BJ (cell line): ENCODE results near the gene ACBD7. TPM values are rescaled to one million over a fixed set of nuclear protein-coding genes. Genes with fewer than 3 reads are reported as not detected.

Experiments used
- CTCF ChIA-PET: fragments of 350-600 bp; formaldehyde crosslinking; extraction: SDS; loops from one replicate; lab custom pipeline; 2021; ENCODE audit warnings: antibody characterized with exemption, inconsistent platforms; lab: Yijun Ruan, JAX
- POLR2A ChIA-PET: fragments of 300-600 bp; sonication (Branson Sonifier 250); formaldehyde crosslinking; extraction: SDS; loops from one replicate; lab custom pipeline; 2021; ENCODE audit warnings: antibody characterized with exemption; lab: Charles Lee
- DNase-seq: peaks from one replicate; pipeline ENCODE4 v3.0.0-alpha.2; 2011; ENCODE audit warnings: low read depth
- H3K27me3 ChIP-seq: 2 replicates; pipeline ENCODE4 v1.6.0; 2011; ENCODE audit warnings: low read length; ENCODE audit not compliant: control insufficient read depth, insufficient read depth
- H3K36me3 ChIP-seq: 2 replicates; pipeline ENCODE4 v1.5.1; 2011; ENCODE audit warnings: low read length; ENCODE audit not compliant: control insufficient read depth, insufficient read depth
- H3K4me3 ChIP-seq: 2 replicates; pipeline ENCODE4 v1.5.1; 2011; ENCODE audit warnings: low read depth, mild to moderate bottlenecking, control low read depth, low read length
- polyA plus RNA-seq: library from polyadenylated mRNA; depleted of rRNA; stranded (reverse); fragments of >200 nt; gene quantifications from 2 replicates; pipeline ENCODE4 v1.2.3, GENCODE V29; 2011; rRNA removed
- TF ChIP-seq, protein P1 (sequence below): IDR thresholded peaks from 2 replicates; pipeline ENCODE4 v1.5.1; 2011; ENCODE audit warnings: low read depth, mild to moderate bottlenecking, control low read depth, inconsistent platforms, low read length, moderate library complexity; ENCODE audit not compliant: insufficient read depth

The ACBD7 gene
- polyA plus RNA-seq, 1 experiment = 0.76 TPM

DNA sequence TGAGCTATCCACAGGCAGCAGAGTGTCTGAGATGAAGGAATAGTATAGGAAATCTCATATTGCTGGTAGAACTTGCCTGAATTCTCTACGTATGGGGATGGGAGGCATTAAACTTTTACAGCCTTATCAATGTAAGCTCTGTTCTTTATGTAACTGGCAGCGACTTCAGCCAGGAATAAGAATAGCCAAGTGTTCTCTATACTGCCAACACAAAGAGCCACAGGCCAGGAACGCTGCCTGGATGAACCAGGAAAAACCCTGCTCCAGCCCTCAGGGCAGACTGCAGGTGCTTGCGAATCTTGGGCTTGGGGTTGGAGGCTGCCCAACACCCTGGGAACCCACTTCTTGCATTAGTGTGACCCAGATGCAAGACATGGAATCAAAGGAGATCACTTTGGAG, 50.9 kb downstream of the ACBD7 start:
- TF ChIP-seq, protein P1, sequence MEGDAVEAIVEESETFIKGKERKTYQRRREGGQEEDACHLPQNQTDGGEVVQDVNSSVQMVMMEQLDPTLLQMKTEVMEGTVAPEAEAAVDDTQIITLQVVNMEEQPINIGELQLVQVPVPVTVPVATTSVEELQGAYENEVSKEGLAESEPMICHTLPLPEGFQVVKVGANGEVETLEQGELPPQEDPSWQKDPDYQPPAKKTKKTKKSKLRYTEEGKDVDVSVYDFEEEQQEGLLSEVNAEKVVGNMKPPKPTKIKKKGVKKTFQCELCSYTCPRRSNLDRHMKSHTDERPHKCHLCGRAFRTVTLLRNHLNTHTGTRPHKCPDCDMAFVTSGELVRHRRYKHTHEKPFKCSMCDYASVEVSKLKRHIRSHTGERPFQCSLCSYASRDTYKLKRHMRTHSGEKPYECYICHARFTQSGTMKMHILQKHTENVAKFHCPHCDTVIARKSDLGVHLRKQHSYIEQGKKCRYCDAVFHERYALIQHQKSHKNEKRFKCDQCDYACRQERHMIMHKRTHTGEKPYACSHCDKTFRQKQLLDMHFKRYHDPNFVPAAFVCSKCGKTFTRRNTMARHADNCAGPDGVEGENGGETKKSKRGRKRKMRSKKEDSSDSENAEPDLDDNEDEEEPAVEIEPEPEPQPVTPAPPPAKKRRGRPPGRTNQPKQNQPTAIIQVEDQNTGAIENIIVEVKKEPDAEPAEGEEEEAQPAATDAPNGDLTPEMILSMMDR = no peak
- ChIA-PET POLR2A (no interaction called here), CTCF (interaction anchor here (0.6 to 0.8 kb wide), 2 partner anchors 11 to 104 kb away, joined by 3 to 4 read pairs; no protein-coding TSS in a partner anchor)
- Histone ChIP-seq H3K27me3 (peaks cover 3% of the 10 kb centered on the region), H3K36me3 (no peaks in the 10 kb centered on the region), H3K4me3 (no peak overlapping the region)
- DNase-seq = no peak

DNA sequence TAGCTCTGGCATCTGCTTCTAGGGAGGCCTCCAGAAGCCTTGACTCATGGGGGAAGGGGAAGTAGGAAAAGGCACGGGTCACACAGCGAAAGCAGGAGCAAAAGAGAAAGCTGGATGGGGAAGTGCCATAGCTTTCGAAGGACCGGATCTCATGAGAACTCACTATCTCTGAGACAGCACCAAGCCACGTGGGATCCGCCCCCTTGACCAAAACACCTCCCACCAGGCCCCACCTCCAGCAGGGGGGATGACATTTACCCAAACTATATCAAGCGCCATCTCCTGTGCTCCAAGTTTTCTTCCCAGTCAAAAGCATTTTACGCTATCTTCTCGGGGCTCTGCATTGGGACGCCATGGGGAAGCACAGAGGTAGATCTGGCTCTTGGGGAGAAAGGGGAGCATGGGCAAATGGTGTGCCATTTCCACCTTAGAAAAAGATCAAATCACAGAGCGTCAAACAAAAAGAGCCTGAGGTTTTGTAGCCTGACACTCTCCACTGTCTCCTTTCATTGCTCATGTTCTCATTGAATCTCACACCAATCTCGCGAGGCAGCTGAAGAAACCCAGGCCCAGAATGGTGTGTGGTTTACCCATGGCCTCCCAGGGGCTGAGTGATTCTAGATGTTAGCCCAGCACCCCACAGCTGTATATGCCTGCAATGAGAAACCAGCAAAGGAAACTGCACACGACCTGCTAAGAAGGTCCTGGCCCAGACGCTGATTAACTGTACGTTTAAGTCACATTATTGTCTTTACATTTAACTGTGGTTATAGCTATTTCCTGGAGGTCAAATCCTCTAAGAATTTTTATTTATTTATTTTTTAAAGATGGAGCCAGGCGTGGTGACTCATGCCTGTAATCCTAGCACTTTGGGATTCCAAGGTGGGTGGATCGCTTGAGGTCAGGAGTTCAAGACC, 52.9 kb downstream of the ACBD7 start:
- Histone ChIP-seq H3K4me3 (no peak overlapping the region), H3K27me3 (peaks cover 5% of the 10 kb centered on the region), H3K36me3 (no peaks in the 10 kb centered on the region)
- POLR2A ChIA-PET = no interaction called here
- no peak for DNase-seq
- CTCF ChIA-PET = interaction anchor here (0.6 kb wide), 1 partner anchor 160 kb away, joined by 3 read pairs; no protein-coding TSS in a partner anchor
- TF ChIP-seq, protein P1 = no peak

DNA sequence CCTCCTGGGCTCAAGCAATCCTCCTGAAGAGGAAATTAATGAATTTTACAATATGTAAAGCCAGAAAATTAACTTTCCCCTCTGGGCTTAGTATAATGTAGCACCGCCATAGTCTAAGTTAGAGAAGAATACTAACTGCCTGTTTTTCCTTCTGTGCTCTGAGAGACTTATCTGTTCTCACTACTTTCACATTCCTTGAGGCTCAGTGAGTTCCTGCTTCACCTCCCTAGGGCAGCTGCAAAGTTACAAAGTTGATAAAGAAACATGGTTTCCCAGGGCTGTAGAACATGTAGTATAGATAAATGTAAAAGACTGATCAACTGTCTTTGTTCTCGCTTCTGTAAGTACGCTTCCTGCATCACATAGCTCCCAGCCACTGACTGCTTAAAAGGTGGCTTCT, 60.8 kb downstream of the ACBD7 start:
- POLR2A ChIA-PET = no interaction called here

More for the DNA sequence above, 60.8 kb downstream of the ACBD7 start:
- Histone ChIP-seq H3K27me3 (peaks cover 8% of the 10 kb centered on the region), H3K4me3 (no peak overlapping the region), H3K36me3 (no peaks in the 10 kb centered on the region)
- CTCF ChIA-PET = no interaction called here
- TF ChIP-seq, protein P1 = no peak
- no peak for DNase-seq

Other genes starting within 250 kb of the ACBD7 start
- 2.2 and 5.7 TPM in 2 replicates for gene SUV39H2, start 209.9 kb downstream of the ACBD7 start, polyA plus RNA-seq
- 4.1 and 6.0 TPM in 2 replicates for gene DCLRE1C, start 134.7 kb downstream of the ACBD7 start, polyA plus RNA-seq
- gene MEIG1, start 129.4 kb downstream of the ACBD7 start, polyA plus RNA-seq = 0.26 TPM in 1 of 2 replicates, not detected in the other
- gene OLAH, start 44.8 kb downstream of the ACBD7 start, polyA plus RNA-seq = 0.15 and 0.29 TPM in 2 replicates
- 15.9 and 17.2 TPM in 2 replicates for gene RPP38, start 8.6 kb upstream of the ACBD7 start, polyA plus RNA-seq
- gene NMT2, start 79.9 kb upstream of the ACBD7 start, polyA plus RNA-seq = 12.7 and 20.5 TPM in 2 replicates